GM19238 (cell line): ENCODE data around the gene STX11.

Experiments
- DNase-seq: peaks from one replicate; pipeline ENCODE4 v3.0.0; 2011; ENCODE audit warnings: low spot score; ENCODE audit not compliant: insufficient read length

Gene STX11

DNA sequence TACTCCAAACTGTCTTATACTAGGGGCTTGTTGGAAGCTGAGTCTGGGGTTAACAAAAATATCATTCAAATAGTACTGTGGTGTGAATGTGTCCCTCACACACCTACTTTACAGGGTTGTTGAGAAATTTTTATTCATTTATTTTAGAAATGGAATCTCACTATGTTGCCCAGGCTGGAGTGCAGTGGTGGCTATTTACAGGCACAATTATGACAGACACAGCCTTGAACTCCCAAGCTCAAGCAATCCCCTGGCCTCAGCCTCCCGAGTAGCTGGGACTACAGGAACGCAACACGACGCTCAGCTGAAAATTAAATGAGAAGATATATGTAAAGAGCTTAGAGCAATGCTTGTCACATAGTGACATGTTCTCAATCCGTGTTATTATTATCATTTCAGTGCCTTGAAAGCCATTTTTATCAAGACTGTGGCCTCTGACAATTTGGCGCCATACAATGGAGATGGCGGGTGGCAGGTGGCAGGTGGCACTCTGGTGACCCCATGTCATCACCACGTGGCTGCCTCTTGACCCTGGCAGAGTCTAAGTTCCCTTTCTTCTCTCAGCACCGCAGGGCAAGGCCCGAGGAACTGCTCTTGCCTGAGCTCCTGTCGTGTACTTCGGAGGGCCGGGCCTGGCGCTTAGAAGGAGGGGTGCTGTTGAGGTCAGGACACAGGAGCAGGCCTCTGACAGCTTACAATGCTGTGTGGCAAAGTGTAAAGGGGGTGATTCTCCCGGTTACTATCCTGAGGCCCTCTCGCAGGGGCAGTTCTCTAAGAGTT, 64.5 kb downstream of the STX11 start:
- DNase-seq: no peak

DNA sequence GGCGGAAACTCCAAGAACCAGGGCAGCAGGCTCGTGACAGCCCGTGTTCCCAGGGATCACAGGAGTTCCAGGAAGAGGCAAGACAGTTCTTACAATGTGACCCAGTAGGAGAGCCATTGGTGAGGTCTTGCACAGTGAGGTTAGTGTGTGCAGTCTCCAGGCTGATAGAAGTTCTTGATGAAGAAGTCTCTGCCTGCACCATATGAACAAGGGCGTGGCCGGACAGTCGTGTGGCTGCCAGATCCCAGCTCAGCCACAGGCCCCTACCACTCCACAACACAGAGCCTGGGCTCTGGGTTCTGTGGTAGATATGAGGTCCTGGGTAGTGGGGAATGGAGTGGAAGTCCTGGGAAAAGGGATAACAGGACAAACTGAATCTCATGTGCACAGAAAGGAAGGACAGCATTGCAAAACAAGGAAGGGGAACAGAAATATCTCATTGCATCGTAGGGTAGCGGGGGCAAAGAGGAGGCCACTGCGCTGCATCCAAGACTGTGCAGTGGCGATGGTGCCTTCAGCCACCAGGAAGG, 65.2 kb downstream of the STX11 start:
- DNase-seq: peak; percentile 22

- DNase-seq: peak; percentile 90
Measured at GRCh38 chr6:144215932-144216667, 65.8 kb downstream of the STX11 start.

GRCh38 chr6:144216668-144217218, 66.4 kb downstream of the STX11 start:
- peak; percentile 50 for DNase-seq

DNA sequence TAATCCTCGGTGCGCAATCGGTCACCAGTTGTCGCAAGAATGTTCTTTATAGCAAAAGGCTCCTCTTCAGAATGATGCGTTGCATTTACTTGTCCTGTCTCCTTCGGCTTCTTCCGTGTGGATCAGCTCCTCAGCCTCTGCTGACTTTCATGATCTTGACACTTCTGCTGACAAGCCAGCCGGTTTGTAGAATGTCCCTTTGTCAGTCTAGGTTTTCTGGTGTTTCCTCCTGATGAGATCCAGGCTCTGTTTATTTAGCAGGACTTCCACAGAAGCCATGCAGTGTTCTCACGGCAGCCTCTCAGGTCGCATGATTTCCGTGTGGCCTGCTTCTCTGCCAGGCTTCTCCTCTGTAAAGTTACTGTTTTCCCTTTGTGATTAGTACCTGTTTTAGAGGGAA, 66.9 kb downstream of the STX11 start:
- no peak for DNase-seq

- DNase-seq: no peak
Measured at GRCh38 chr6:144217797-144218196, 67.5 kb downstream of the STX11 start.

DNA sequence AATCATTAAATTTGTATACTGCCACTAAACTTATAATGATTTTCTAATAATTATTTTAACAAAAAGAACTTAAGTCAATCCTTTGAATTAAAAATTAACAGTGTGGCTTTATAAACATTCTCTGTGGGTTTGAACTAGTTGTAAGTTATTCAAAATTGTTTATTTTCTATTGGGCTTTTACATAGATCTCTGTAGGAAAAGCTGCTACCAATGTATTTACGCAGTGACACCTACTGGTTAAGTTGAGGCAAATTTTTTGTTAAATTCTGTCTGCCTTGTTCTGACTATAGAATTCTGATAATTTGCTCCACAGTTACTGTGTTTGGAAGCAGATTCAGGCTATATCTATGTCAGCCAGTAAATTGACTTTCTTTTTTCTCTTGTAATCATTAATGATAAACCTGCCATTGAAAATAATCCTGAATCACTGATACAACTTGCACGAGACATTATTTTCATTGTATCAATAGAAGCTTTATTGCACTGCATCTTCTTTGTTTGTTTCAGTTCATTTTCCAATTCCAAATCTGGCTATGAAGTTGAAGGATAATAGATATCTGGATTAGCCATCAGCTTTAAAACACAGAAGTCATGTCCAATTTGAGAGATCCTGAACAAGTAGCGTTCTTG, 68.9 kb downstream of the STX11 start:
- DNase-seq: peak; percentile 13

DNA sequence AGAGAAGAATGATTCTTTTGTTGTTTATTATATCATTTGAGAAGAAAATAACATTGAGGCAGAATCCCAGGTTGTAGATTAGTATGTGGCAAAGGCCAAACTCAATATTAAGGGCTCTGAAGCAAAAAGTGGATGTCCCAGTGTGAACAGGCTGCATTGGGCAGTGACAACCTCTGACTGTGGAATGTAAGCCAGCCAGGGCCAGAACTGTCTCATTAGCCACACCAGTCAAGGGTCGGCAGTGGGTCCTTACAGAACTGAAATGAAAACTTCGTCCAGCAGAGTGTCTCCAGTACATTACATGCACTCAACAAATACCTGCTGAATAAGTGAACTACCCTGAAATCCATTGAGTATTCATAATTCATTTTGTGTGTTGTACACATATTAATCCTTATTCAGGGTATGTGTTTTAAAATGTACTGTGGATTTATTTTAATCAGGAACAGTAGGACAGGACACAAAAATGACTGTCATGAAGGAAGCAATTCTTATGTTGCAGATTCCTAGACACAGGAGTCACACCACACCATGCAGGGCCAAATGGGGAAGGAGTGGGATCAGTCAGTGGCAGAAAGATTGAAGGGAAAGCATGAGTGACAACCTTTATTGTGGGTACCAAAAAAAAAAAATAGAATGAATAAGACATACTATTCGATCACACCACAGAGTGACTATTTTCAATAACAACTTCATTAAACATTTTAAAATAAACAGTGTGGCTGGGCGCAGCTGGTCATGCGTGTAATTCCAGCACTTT, 69.9 kb downstream of the STX11 start:
- no peak for DNase-seq

GRCh38 chr6:144223686-144224085, 73.4 kb downstream of the STX11 start:
- no peak for DNase-seq

DNA sequence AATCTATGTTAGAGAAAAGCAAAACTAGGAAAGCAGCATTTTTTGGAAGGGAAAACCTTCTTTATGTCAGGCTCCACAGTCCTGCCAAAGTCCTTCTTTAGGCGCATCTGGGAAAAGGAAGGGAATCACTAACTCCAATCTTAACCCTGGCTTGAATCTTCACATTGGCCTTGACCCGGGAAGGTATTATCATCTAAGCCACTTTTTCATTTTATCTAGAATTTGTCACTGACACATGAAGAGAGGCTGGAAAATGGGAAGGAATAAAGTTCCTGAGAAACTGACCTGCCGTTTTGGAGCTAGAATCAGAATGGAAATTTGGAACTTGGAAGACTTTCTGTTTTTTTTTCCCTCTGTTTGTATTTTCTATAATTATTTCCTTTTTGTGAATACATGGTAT, 81.4 kb downstream of the STX11 start:
- DNase-seq: no peak

- no peak for DNase-seq
Measured at GRCh38 chr6:144232176-144232831, 82.0 kb downstream of the STX11 start.

DNA sequence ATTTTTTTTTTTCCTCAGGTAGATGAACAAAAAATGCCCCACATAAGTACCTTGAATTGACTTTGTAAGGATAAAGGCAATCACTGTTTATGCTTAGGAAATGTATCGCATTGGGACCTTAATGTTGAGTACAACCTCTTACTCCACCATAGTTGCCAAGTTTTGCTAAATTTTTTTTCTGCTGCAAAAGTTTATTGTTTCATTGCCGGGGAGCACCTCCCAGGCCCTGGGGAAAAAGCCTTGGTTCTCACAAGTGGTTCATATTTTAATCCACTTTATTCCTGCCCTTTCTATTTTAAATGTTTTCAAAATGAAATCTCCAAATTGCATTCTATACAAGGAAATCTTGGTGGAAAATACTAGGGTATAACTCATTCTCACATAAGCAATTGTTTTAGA, 82.5 kb downstream of the STX11 start:
- no peak for DNase-seq

GRCh38 chr6:144234399-144234798, 84.1 kb downstream of the STX11 start:
- no peak for DNase-seq

DNA sequence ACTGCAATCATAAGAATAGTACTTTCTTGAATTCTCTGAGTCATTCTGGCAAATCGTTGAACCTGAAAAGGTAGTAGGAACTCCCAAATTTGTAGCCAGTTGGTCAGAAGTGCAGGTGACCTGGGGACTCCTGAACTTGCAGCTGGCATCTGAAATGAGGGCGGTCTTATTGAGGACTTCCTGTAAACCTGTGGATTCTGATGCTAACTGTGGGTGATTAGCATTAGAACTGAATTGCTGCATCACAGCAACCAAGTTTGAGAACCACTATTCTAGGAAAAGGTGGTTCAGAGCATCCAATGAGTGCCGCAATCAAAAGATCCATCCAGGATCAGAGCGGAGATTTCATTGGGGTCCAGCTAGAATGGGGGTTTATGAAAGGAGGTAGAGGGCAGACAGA, 84.6 kb downstream of the STX11 start:
- no peak for DNase-seq
